Uterus (tissue), 2 donors: ENCODE results near the gene CFAP97D1.

Experiments
- POLR2A ChIP-seq, 2 donors: fragments of 450-650 bp; IDR thresholded peaks; one replicate each; pipeline ENCODE4 v1.6.1; 2016; ENCODE audit warnings: antibody characterized with exemption in 2 of 2, mild to moderate bottlenecking in 1 of 2, moderate library complexity in 1 of 2
- TF ChIP-seq, protein P1 (sequence below), 4 experiments: fragments of 200-600 bp in 2 of 4; fragments of 450-650 bp in 2 of 4; sonication (generic) in 2 of 4; IDR thresholded peaks; one replicate each; pipeline ENCODE4 v1.5.1; 2016 to 2019; ENCODE audit warnings: antibody characterized with exemption in 4 of 4, mild to moderate bottlenecking in 2 of 4, moderate library complexity in 1 of 4

DNA sequence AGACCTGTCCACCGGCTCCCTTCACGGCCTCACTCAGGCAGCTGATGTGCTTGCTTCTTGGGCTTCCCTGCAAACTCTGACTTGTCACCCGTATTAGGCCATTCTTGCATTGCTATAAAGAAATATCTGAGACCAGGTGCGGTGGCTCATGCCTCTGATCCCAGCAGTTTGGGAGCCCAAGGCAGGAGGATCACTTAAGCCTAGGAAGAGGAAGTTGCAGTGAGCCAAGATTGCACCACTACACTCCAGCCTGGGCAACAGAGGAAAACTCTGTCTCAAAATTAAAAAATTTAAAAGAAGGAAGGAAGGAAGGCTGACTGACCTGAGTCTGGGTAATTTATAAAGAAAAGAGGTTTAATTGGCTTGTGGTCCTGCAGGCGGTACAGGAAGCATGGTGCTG is 38.6 kb upstream of the CFAP97D1 start:
- TF ChIP-seq, protein P1, sequence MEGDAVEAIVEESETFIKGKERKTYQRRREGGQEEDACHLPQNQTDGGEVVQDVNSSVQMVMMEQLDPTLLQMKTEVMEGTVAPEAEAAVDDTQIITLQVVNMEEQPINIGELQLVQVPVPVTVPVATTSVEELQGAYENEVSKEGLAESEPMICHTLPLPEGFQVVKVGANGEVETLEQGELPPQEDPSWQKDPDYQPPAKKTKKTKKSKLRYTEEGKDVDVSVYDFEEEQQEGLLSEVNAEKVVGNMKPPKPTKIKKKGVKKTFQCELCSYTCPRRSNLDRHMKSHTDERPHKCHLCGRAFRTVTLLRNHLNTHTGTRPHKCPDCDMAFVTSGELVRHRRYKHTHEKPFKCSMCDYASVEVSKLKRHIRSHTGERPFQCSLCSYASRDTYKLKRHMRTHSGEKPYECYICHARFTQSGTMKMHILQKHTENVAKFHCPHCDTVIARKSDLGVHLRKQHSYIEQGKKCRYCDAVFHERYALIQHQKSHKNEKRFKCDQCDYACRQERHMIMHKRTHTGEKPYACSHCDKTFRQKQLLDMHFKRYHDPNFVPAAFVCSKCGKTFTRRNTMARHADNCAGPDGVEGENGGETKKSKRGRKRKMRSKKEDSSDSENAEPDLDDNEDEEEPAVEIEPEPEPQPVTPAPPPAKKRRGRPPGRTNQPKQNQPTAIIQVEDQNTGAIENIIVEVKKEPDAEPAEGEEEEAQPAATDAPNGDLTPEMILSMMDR (IDR thresholded peaks at IDR 0.05): no peak
- no peak for TF ChIP-seq POLR2A (IDR thresholded peaks at IDR 0.05)
